ENCODE measurements around the gene ISCA2. TPM values are rescaled to one million over a fixed set of nuclear protein-coding genes. Genes with fewer than 3 reads are reported as not detected.

ISCA2 gene
- total and polyA plus RNA-seq, 2 experiments from 2014 or later = 21.5 to 80.2 TPM

DNA sequence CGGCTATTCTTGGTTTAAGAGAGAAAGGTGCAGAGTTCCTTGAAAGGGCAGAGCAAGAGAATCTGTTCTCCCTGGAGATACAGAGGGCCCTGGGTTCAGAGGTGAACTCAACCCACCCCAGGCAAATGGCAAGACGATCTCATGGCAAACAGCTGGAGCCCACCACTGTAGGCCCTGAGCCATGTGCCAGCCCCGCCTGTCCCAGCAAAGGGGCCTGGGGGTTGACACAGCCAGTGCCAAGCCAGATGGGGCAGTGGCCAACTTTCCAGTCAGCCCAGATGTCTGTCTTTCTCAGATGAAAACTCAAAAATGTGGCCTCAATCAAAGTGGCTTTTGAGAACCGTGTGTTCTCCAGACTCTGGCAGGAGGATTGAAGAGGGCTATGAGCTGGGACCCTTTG is 51.8 kb downstream of the ISCA2 start:
- DNase-seq (ENCODE audit: low spot score) = no peak
- H3K27ac ChIP-seq = no peak overlapping the region
- no peaks in the 10 kb centered on the region for H3K36me3 ChIP-seq (replicated peaks; ENCODE audit: insufficient read depth, low read depth)
- H3K9me3 ChIP-seq (ENCODE audit: low read depth) = no peaks in the 10 kb centered on the region
- H4K20me1 ChIP-seq (ENCODE audit: insufficient read depth, poor library complexity, severe bottlenecking) = no peaks in the 10 kb centered on the region
- no peak overlapping the region for H3K4me2 ChIP-seq
- H3K27me3 ChIP-seq = no peaks in the 10 kb centered on the region
- H2AFZ ChIP-seq = no peak overlapping the region
- H3K79me2 ChIP-seq = no peaks in the 10 kb centered on the region
- no peak for TF ChIP-seq EZH2 (IDR thresholded peaks at IDR 0.05; ENCODE audit: borderline replicate concordance)
- TF ChIP-seq, protein P1, sequence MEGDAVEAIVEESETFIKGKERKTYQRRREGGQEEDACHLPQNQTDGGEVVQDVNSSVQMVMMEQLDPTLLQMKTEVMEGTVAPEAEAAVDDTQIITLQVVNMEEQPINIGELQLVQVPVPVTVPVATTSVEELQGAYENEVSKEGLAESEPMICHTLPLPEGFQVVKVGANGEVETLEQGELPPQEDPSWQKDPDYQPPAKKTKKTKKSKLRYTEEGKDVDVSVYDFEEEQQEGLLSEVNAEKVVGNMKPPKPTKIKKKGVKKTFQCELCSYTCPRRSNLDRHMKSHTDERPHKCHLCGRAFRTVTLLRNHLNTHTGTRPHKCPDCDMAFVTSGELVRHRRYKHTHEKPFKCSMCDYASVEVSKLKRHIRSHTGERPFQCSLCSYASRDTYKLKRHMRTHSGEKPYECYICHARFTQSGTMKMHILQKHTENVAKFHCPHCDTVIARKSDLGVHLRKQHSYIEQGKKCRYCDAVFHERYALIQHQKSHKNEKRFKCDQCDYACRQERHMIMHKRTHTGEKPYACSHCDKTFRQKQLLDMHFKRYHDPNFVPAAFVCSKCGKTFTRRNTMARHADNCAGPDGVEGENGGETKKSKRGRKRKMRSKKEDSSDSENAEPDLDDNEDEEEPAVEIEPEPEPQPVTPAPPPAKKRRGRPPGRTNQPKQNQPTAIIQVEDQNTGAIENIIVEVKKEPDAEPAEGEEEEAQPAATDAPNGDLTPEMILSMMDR (IDR thresholded peaks at IDR 0.05; ENCODE audit: poor library complexity) = no peak
- TF ChIP-seq EZH2phosphoT487 (IDR thresholded peaks at IDR 0.05; ENCODE audit: low read depth, severe bottlenecking, unreplicated experiment) = no peak
- WGBS (ENCODE audit: low lambda C conversion rate, missing lambda C conversion rate) = 83% methylated on average over 4 of the region's 4 CpGs
- H3K9me2 ChIP-seq (replicated peaks; ENCODE audit: insufficient read depth) = no peaks in the 10 kb centered on the region
- H3K4me1 ChIP-seq (ENCODE audit: insufficient read depth) = peaks cover 7% of the 10 kb centered on the region
- no peak overlapping the region for H3K4me3 ChIP-seq

- Histone ChIP-seq H3K27ac (no peak overlapping the region), H3K4me2 (no peak overlapping the region), H3K4me1 (ENCODE audit: insufficient read depth) (peaks cover 7% of the 10 kb centered on the region), H3K27me3 (no peaks in the 10 kb centered on the region), H3K79me2 (no peaks in the 10 kb centered on the region), H2AFZ (no peak overlapping the region), H3K9me3 (ENCODE audit: low read depth) (no peaks in the 10 kb centered on the region), H3K4me3 (no peak overlapping the region), H4K20me1 (ENCODE audit: insufficient read depth, poor library complexity, severe bottlenecking) (no peaks in the 10 kb centered on the region), H3K9me2 (replicated peaks; ENCODE audit: insufficient read depth) (no peaks in the 10 kb centered on the region), H3K36me3 (replicated peaks; ENCODE audit: insufficient read depth, low read depth) (no peaks in the 10 kb centered on the region)
- TF ChIP-seq EZH2 (IDR thresholded peaks at IDR 0.05; ENCODE audit: borderline replicate concordance) = no peak
- TF ChIP-seq, protein P1 (IDR thresholded peaks at IDR 0.05; ENCODE audit: poor library complexity) = no peak
- TF ChIP-seq EZH2phosphoT487 (IDR thresholded peaks at IDR 0.05; ENCODE audit: low read depth, severe bottlenecking, unreplicated experiment) = no peak
- 72% methylated on average over 11 of the region's 11 CpGs for WGBS (ENCODE audit: low lambda C conversion rate, missing lambda C conversion rate)
- no peak for DNase-seq (ENCODE audit: low spot score)
Measured at GRCh38 chr14:74546416-74546815, 52.9 kb downstream of the ISCA2 start.

Other genes with a start within 250 kb of the ISCA2 start
- 37.3 and 44.0 TPM in 2 replicates for gene ABCD4, start 190.8 kb upstream of the ISCA2 start, total RNA-seq
- 71.9 and 80.7 TPM in 2 replicates for gene ABCD4, start 190.8 kb upstream of the ISCA2 start, polyA plus RNA-seq
- 0.13 TPM in 1 of 2 replicates, not detected in the other for gene VRTN, start 145.3 kb upstream of the ISCA2 start, total RNA-seq
- gene VRTN, start 145.3 kb upstream of the ISCA2 start, polyA plus RNA-seq = 0.35 TPM in 1 of 2 replicates, not detected in the other
- not detected in 2 replicates for gene SYNDIG1L, start 67.6 kb upstream of the ISCA2 start, total RNA-seq
- 0.40 TPM in 1 of 2 replicates, not detected in the other for gene SYNDIG1L, start 67.6 kb upstream of the ISCA2 start, polyA plus RNA-seq
- gene NPC2, start 460 bp upstream of the ISCA2 start, total RNA-seq = 1,339 and 1,684 TPM in 2 replicates
- 585 and 602 TPM in 2 replicates for gene NPC2, start 460 bp upstream of the ISCA2 start, polyA plus RNA-seq
- 3.0 and 8.6 TPM in 2 replicates for gene LTBP2, start 118.5 kb downstream of the ISCA2 start, total RNA-seq
- gene LTBP2, start 118.5 kb downstream of the ISCA2 start, polyA plus RNA-seq = 6.7 and 7.6 TPM in 2 replicates
- gene AREL1, start 219.3 kb downstream of the ISCA2 start, total RNA-seq = 31.7 and 41.3 TPM in 2 replicates
- 11.4 and 13.9 TPM in 2 replicates for gene AREL1, start 219.3 kb downstream of the ISCA2 start, polyA plus RNA-seq
- gene FCF1, start 219.4 kb downstream of the ISCA2 start, total RNA-seq = 32.9 and 43.6 TPM in 2 replicates
- gene FCF1, start 219.4 kb downstream of the ISCA2 start, polyA plus RNA-seq = 11.3 and 12.3 TPM in 2 replicates

Data from hepatocyte (in vitro differentiated cells).